Trophoblast cell (in vitro differentiated cells and primary cell): ENCODE results near the gene ZBTB20.

ENCODE experiments used
- DNase-seq, 2 donors: peaks; one replicate each; pipeline ENCODE4 v3.0.0-alpha.2; 2016
- H2AFZ ChIP-seq: 2 replicates; pipeline ENCODE4 v1.6.1; 2013; ENCODE audit warnings: low read length, moderate library complexity, mild to moderate bottlenecking; ENCODE audit not compliant: insufficient read depth, poor library complexity
- H2AK5ac ChIP-seq: 2 replicates; pipeline ENCODE4 v1.6.1; 2013; ENCODE audit warnings: mild to moderate bottlenecking, low read length
- H2BK120ac ChIP-seq: 2 replicates; pipeline ENCODE4 v1.6.1; 2013; ENCODE audit warnings: low read length, mild to moderate bottlenecking, moderate library complexity; ENCODE audit not compliant: insufficient read depth, poor library complexity
- H2BK12ac ChIP-seq: 2 replicates; pipeline ENCODE4 v1.6.1; 2013; ENCODE audit warnings: mild to moderate bottlenecking, low read length, moderate library complexity
- H2BK5ac ChIP-seq: 2 replicates; pipeline ENCODE4 v1.6.1; 2013; ENCODE audit warnings: low read length, low read depth, moderate library complexity, mild to moderate bottlenecking; ENCODE audit not compliant: poor library complexity
- H3K14ac ChIP-seq: 2 replicates; pipeline ENCODE4 v1.6.1; 2013; ENCODE audit warnings: mild to moderate bottlenecking, low read length
- H3K18ac ChIP-seq: 2 replicates; pipeline ENCODE4 v1.6.1; 2013; ENCODE audit warnings: mild to moderate bottlenecking, low read length
- H3K23ac ChIP-seq: 2 replicates; pipeline ENCODE4 v1.6.1; 2013; ENCODE audit warnings: low read length
- H3K27ac ChIP-seq: 2 replicates; pipeline ENCODE4 v1.5.1; 2013; ENCODE audit warnings: low read depth, mild to moderate bottlenecking, inconsistent platforms, low read length, moderate library complexity
- H3K27me3 ChIP-seq: 2 replicates; pipeline ENCODE4 v1.6.1; 2013; ENCODE audit warnings: inconsistent platforms, mild to moderate bottlenecking, low read length, moderate library complexity; ENCODE audit not compliant: insufficient read depth
- H3K36me3 ChIP-seq, 2 experiments: 1 replicate in 1 of 2; 2 replicates in 1 of 2; pipeline ENCODE4 v1.6.1; 2013; ENCODE audit warnings: low read length in 2 of 2, mild to moderate bottlenecking in 2 of 2, moderate library complexity in 1 of 2; ENCODE audit not compliant: insufficient read depth in 2 of 2, control insufficient read depth in 1 of 2
- H3K4ac ChIP-seq: 2 replicates; pipeline ENCODE4 v1.6.1; 2013; ENCODE audit warnings: low read depth, mild to moderate bottlenecking, low read length, moderate library complexity
- H3K4me1 ChIP-seq, 2 experiments: 1 replicate in 1 of 2; 2 replicates in 1 of 2; pipeline ENCODE4 v1.6.1; 2013; ENCODE audit warnings: low read length in 2 of 2, mild to moderate bottlenecking in 2 of 2, moderate library complexity in 1 of 2; ENCODE audit not compliant: insufficient read depth in 2 of 2, control insufficient read depth in 1 of 2
- H3K4me2 ChIP-seq: 2 replicates; pipeline ENCODE4 v1.6.1; 2013; ENCODE audit warnings: inconsistent platforms, mild to moderate bottlenecking, low read length, moderate library complexity
- H3K4me3 ChIP-seq: 2 replicates; pipeline ENCODE4 v1.5.1; 2013; ENCODE audit warnings: mild to moderate bottlenecking, low read depth, low read length, inconsistent platforms
- H3K79me1 ChIP-seq: one replicate; pipeline ENCODE4 v1.6.1; 2013; ENCODE audit warnings: low read length
- H3K79me2 ChIP-seq: 2 replicates; pipeline ENCODE4 v1.6.1; 2013; ENCODE audit warnings: low read length, mild to moderate bottlenecking; ENCODE audit not compliant: control insufficient read depth, insufficient read depth, poor library complexity
- H3K9ac ChIP-seq: 2 replicates; pipeline ENCODE4 v1.6.1; 2013; ENCODE audit warnings: mild to moderate bottlenecking, low read length
- H3K9me3 ChIP-seq: 2 replicates; pipeline ENCODE4 v1.6.1; 2013; ENCODE audit warnings: low read depth, mild to moderate bottlenecking, control low read depth, inconsistent platforms, low read length; ENCODE audit not compliant: insufficient read depth
- H4K12ac ChIP-seq: 2 replicates; pipeline ENCODE4 v1.6.1; 2013; ENCODE audit warnings: low read depth, mild to moderate bottlenecking, low read length, moderate library complexity
- H4K8ac ChIP-seq: 2 replicates; pipeline ENCODE4 v1.6.1; 2013; ENCODE audit warnings: low read depth, mild to moderate bottlenecking, low read length, moderate library complexity
- H4K91ac ChIP-seq: one replicate; pipeline ENCODE4 v1.6.1; 2013; ENCODE audit warnings: low read depth, mild to moderate bottlenecking, low read length, moderate library complexity
- WGBS: extraction: QIAGEN DNeasy Blood & Tissue Kit; methylation state at CpG from one replicate; pipeline ENCODE4 v1.1.7; 2013; ENCODE audit warnings: missing lambda C conversion rate; ENCODE audit not compliant: insufficient read length, insufficient coverage; ENCODE audit errors: extremely low coverage; 5-methylcytosine and 5-hydroxymethylcytosine counted together

ZBTB20 gene

GRCh38 chr3:114295946-114296345 lies 851.1 kb downstream of the ZBTB20 start:
- Histone ChIP-seq H3K18ac (no peak overlapping the region), H3K9ac (no peak overlapping the region), H4K12ac (no peak overlapping the region), H3K4me3 (no peak overlapping the region), H2BK12ac (no peak overlapping the region), H3K4me2 (no peak overlapping the region), H3K79me2 (no peaks in the 10 kb centered on the region), H3K23ac (no peak overlapping the region), H2AFZ (no peak overlapping the region), H4K8ac (no peak overlapping the region), H2AK5ac (no peak overlapping the region), H2BK5ac (no peak overlapping the region), H3K4ac (no peak overlapping the region), H3K4me1 (no peaks in the 10 kb centered on the region), H4K91ac (no peak overlapping the region), H2BK120ac (no peak overlapping the region), H3K36me3 (no peaks in the 10 kb centered on the region), H3K79me1 (no peaks in the 10 kb centered on the region), H3K27me3 (no peaks in the 10 kb centered on the region), H3K14ac (no peak overlapping the region), H3K9me3 (no peaks in the 10 kb centered on the region), H3K27ac (no peak overlapping the region)
- DNase-seq: no peak
- whole genome bisulfite sequencing: no CpG with 5 or more reads among the region's 2 CpGs

DNA sequence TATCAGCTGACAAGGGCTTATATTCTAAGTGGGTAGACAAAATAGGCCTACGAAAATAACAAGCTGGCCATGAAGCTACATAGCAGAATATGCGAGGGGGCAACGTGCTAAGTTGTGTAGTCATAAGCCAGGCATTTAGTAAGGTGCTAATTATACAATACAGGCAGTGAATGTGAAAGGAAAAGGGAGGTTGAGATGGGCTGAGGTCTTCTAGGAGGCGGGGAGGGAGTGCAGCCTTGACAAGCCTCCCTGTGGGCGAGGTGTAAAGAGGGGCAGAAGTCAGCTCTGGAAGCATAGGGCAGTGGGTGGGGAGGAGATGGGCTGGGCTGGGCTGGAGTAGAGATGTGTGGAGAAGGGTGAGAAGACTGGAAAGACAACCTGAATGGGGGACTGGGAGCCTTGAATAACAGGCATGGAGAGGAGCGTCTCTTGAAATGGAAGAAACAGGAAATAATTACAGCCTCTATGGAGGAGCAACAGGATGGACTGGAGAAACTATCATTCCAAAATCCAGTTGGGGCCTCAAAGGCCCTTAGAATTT lies 852.1 kb downstream of the ZBTB20 start:
- Histone ChIP-seq H3K79me2 (no peaks in the 10 kb centered on the region), H4K12ac (no peak overlapping the region), H4K91ac (no peak overlapping the region), H3K14ac (no peak overlapping the region), H3K4me3 (no peak overlapping the region), H3K23ac (no peak overlapping the region), H3K36me3 (no peaks in the 10 kb centered on the region), H2BK120ac (no peak overlapping the region), H4K8ac (no peak overlapping the region), H2BK12ac (no peak overlapping the region), H3K18ac (no peak overlapping the region), H2AK5ac (no peak overlapping the region), H3K27ac (no peak overlapping the region), H3K4me2 (no peak overlapping the region), H3K4me1 (no peaks in the 10 kb centered on the region), H3K9me3 (no peaks in the 10 kb centered on the region), H3K9ac (no peak overlapping the region), H3K79me1 (no peaks in the 10 kb centered on the region), H2BK5ac (no peak overlapping the region), H3K4ac (no peak overlapping the region), H3K27me3 (no peaks in the 10 kb centered on the region), H2AFZ (no peak overlapping the region)
- no peak for DNase-seq
- WGBS: no CpG with 5 or more reads among the region's 6 CpGs

DNA sequence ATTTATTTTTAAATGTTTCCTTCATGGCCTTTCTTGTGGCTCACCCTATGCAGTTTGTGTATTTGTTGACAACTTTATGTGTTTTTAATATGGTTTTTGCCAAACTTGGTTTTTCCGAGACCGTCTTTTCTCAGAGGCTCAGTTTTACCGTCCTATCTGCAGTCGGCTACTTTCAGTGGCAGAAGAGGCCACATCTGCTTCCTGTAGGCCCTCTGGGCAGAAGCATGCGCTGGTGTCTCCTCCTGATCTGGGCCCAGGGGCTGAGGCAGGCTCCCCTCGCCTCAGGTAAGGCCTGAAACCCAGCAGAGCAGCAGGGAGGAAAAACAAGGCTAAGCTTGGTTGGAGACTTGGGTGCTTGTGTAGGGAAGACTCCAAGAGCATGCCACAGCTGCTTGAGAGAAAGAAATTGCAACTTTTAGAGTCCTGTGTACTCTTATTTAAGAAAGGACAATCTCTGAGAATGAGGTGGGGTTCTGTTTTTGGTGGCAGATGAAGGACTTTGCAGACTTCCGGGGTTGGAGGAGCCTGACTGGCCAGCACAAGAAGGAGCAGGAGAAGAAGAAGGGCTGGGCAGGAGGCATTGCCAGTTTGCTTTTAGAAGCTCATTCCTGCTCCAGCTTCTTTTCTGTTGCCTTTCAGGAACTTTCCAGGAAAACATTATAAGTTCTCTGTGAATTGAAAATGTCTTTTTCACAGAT lies 853.1 kb downstream of the ZBTB20 start, which contains the start of gene TIGIT:
TIGIT (plus strand) TSS at position 191 of the 698 bp plus-strand sequence; CDS start at position 225, 34 bp downstream.
- H2AFZ ChIP-seq: no peak within 1 kb of the TSS
- no peak within 1 kb of the TSS for H3K9ac ChIP-seq
- no peak within 1 kb of the TSS for H3K4me2 ChIP-seq
- H2AK5ac ChIP-seq: no peak within 1 kb of the TSS
- H4K12ac ChIP-seq: no peak within 1 kb of the TSS
- no peak within 1 kb of the TSS for H2BK5ac ChIP-seq
- no peak within 1 kb of the TSS for H4K8ac ChIP-seq
- H3K9me3 ChIP-seq: no peaks in the 10 kb centered on the region
- H3K4me1 ChIP-seq: no peaks in the 10 kb centered on the region
- H3K27ac ChIP-seq: no peak within 1 kb of the TSS
- no peak within 1 kb of the TSS for H2BK120ac ChIP-seq
- H3K23ac ChIP-seq: no peak within 1 kb of the TSS
- no peak within 1 kb of the TSS for H4K91ac ChIP-seq
- no peak within 1 kb of the TSS for H3K4ac ChIP-seq
- no peak for DNase-seq
- WGBS: no CpG with 5 or more reads among the region's 7 CpGs
- H3K79me2 ChIP-seq: no peaks in the 10 kb centered on the region
- H2BK12ac ChIP-seq: no peak within 1 kb of the TSS
- H3K4me3 ChIP-seq: no peak within 1 kb of the TSS
- H3K36me3 ChIP-seq: no peaks in the 10 kb centered on the region
- no peak within 1 kb of the TSS for H3K14ac ChIP-seq
- H3K27me3 ChIP-seq: no peaks in the 10 kb centered on the region
- H3K79me1 ChIP-seq: no peaks in the 10 kb centered on the region
- no peak within 1 kb of the TSS for H3K18ac ChIP-seq

GRCh38 chr3:114290911-114291901 lies 855.9 kb downstream of the ZBTB20 start:
- Histone ChIP-seq H4K12ac (no peak overlapping the region), H2AK5ac (no peak overlapping the region), H3K27ac (no peak overlapping the region), H3K4me3 (no peak overlapping the region), H3K27me3 (no peaks in the 10 kb centered on the region), H2BK5ac (no peak overlapping the region), H3K18ac (no peak overlapping the region), H3K4me2 (no peak overlapping the region), H2AFZ (no peak overlapping the region), H3K14ac (no peak overlapping the region), H3K9me3 (no peaks in the 10 kb centered on the region), H3K79me1 (no peaks in the 10 kb centered on the region), H3K4ac (no peak overlapping the region), H3K9ac (no peak overlapping the region), H2BK12ac (no peak overlapping the region), H4K91ac (no peak overlapping the region), H4K8ac (no peak overlapping the region), H3K23ac (no peak overlapping the region), H3K36me3 (no peaks in the 10 kb centered on the region), H2BK120ac (no peak overlapping the region), H3K79me2 (no peaks in the 10 kb centered on the region), H3K4me1 (no peaks in the 10 kb centered on the region)
- WGBS: no CpG with 5 or more reads among the region's 23 CpGs
- peak; percentile 5 to 51 for DNase-seq
